Suprapubic skin (tissue), 4 donors: ENCODE measurements around the gene PLEKHG3. TPM values are rescaled to one million over a fixed set of nuclear protein-coding genes. Genes with fewer than 3 reads are reported as not detected.
"Not testable (repeated sequence)": the region's sequence is repeated elsewhere in the genome, so short reads cannot be mapped to it uniquely, and the experiment has no call there.

Experiments
- DNase-seq, 2 donors: peaks; one replicate each; pipeline ENCODE4 v3.0.0-alpha.2; 2019; ENCODE audit warnings: low spot score in 2 of 2
- H3K27ac ChIP-seq: fragments of 200-600 bp; sonication (generic); one replicate; pipeline ENCODE4 v1.5.1; 2019
- H3K27me3 ChIP-seq: fragments of 200-600 bp; sonication (generic); one replicate; pipeline ENCODE4 v1.5.1; 2019
- H3K36me3 ChIP-seq: fragments of 200-600 bp; sonication (generic); one replicate; pipeline ENCODE4 v1.5.1; 2019
- H3K4me1 ChIP-seq: fragments of 200-600 bp; sonication (generic); one replicate; pipeline ENCODE4 v1.5.1; 2019
- H3K4me3 ChIP-seq: fragments of 200-600 bp; sonication (generic); one replicate; pipeline ENCODE4 v1.5.1; 2019; ENCODE audit warnings: mild to moderate bottlenecking
- H3K9me3 ChIP-seq: fragments of 200-600 bp; sonication (generic); one replicate; pipeline ENCODE4 v1.5.1; 2019
- EP300 ChIP-seq: sonication (generic); formaldehyde crosslinking; IDR thresholded peaks from one replicate; pipeline ENCODE4 v1.6.1; 2017; ENCODE audit warnings: antibody characterized with exemption
- POLR2A ChIP-seq, 2 donors: fragments of 450-650 bp; IDR thresholded peaks; one replicate each; pipeline ENCODE4 v1.6.1; 2017; ENCODE audit warnings: antibody characterized with exemption in 2 of 2, mild to moderate bottlenecking in 2 of 2, moderate library complexity in 2 of 2
- POLR2AphosphoS5 ChIP-seq, 3 donors: sonication (generic); formaldehyde crosslinking; IDR thresholded peaks; one replicate each; pipeline ENCODE4 v1.6.1; 2017; ENCODE audit warnings: antibody characterized with exemption in 3 of 3
- WGBS: methylation state at CpG from one replicate; pipeline ENCODE4 v1.1.5; 2018; 5-methylcytosine and 5-hydroxymethylcytosine counted together
- total RNA-seq, 4 donors: library from RNA; depleted of rRNA; stranded (reverse); fragments of >200 nt; gene quantifications; one replicate each; pipeline ENCODE4 v1.1.0, GENCODE V29; 2016
- TF ChIP-seq, protein P1 (sequence below), 2 donors: fragments of 200-600 bp in 1 of 2; fragments of 450-650 bp in 1 of 2; sonication (generic) in 1 of 2; IDR thresholded peaks; one replicate each; pipeline ENCODE4 v1.5.1; 2016 to 2019; ENCODE audit warnings: antibody characterized with exemption in 2 of 2, mild to moderate bottlenecking in 1 of 2, moderate library complexity in 1 of 2

PLEKHG3 gene
- total RNA-seq, 4 donors from 2014 or later = 60.4 to 140 (median 96.5) TPM

- Histone ChIP-seq H3K9me3 (no peaks in the 10 kb centered on the region), H3K27me3 (no peaks in the 10 kb centered on the region), H3K4me3 (no peak overlapping the region), H3K36me3 (no peaks in the 10 kb centered on the region), H3K4me1 (peaks cover 32% of the 10 kb centered on the region), H3K27ac (peak overlapping the region; percentile 18)
- TF ChIP-seq POLR2A (IDR thresholded peaks at IDR 0.05) = no peak
- DNase-seq = peak in 1 of 2 donors; percentile 40
- WGBS = 54% methylated on average over 7 of the region's 7 CpGs
Observed at GRCh38 chr14:64688811-64689281, 15.4 kb upstream of the PLEKHG3 start.

DNA sequence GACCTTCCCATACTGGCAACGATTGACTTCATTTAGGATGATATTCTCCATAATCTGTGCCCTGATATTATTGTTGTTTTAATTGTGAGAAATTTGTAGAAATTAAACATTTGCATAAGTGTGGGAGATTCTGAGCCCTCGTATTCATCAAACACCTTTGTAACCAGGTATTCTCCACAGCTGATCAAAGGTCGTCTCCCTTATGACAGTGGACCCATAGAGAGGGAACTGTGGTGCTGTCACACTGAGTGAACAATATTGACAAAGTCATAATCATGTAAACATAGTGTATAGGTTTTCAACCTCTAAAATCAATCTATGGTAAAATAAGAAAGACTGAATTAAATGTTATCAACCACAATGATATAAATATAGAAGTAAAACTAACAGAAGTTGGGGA is 14.9 kb upstream of the PLEKHG3 start:
- peak overlapping the region; percentile 18 for H3K27ac ChIP-seq
- TF ChIP-seq EP300 = no peak
- H3K9me3 ChIP-seq = no peaks in the 10 kb centered on the region
- no peaks in the 10 kb centered on the region for H3K36me3 ChIP-seq
- H3K27me3 ChIP-seq = no peaks in the 10 kb centered on the region
- DNase-seq = no peak
- 54% methylated on average over 3 of the region's 3 CpGs for WGBS
- peaks cover 28% of the 10 kb centered on the region for H3K4me1 ChIP-seq
- no peak overlapping the region for H3K4me3 ChIP-seq

- H3K36me3 ChIP-seq, H3K4me3 ChIP-seq, H3K27me3 ChIP-seq, H3K27ac ChIP-seq, H3K9me3 ChIP-seq: not testable (repeated sequence)
- 91% methylated on average over 6 of the region's 6 CpGs for WGBS
- peaks cover 28% of the 10 kb centered on the region for H3K4me1 ChIP-seq
- peak in 1 of 2 donors; percentile 8 for DNase-seq
Observed at GRCh38 chr14:64690607-64691006, 13.6 kb upstream of the PLEKHG3 start.

DNA sequence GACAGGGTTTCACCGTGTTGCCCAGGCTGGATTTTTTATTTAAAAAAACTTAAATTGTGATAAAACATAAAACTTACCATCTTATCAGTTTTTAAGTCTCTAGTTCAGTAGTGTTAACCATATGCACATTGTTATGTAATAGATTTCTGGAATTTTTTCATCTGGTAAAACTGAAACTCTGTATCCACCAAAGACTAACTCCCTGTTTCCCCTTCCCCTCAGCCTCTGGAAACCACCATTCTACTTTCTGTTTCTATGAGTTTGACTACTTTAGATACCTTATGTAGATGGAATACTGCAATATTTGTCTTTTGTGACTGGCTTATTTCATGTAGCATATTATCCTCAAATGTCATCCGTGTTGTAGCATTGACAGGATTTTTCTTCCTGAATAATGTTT is 12.8 kb upstream of the PLEKHG3 start:
- Histone ChIP-seq H3K27me3 (no peaks in the 10 kb centered on the region), H3K4me1 (peaks cover 28% of the 10 kb centered on the region), H3K27ac (no peak overlapping the region), H3K36me3 (no peaks in the 10 kb centered on the region), H3K9me3 (no peaks in the 10 kb centered on the region), H3K4me3 (no peak overlapping the region)
- DNase-seq = no peak
- TF ChIP-seq, protein P1, sequence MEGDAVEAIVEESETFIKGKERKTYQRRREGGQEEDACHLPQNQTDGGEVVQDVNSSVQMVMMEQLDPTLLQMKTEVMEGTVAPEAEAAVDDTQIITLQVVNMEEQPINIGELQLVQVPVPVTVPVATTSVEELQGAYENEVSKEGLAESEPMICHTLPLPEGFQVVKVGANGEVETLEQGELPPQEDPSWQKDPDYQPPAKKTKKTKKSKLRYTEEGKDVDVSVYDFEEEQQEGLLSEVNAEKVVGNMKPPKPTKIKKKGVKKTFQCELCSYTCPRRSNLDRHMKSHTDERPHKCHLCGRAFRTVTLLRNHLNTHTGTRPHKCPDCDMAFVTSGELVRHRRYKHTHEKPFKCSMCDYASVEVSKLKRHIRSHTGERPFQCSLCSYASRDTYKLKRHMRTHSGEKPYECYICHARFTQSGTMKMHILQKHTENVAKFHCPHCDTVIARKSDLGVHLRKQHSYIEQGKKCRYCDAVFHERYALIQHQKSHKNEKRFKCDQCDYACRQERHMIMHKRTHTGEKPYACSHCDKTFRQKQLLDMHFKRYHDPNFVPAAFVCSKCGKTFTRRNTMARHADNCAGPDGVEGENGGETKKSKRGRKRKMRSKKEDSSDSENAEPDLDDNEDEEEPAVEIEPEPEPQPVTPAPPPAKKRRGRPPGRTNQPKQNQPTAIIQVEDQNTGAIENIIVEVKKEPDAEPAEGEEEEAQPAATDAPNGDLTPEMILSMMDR (IDR thresholded peaks at IDR 0.05) = no peak
- no peak for TF ChIP-seq POLR2A (IDR thresholded peaks at IDR 0.05)
- TF ChIP-seq POLR2AphosphoS5 (IDR thresholded peaks at IDR 0.05) = no peak
- TF ChIP-seq EP300 = no peak
- WGBS = 88% methylated on average over 2 of the region's 2 CpGs

DNA sequence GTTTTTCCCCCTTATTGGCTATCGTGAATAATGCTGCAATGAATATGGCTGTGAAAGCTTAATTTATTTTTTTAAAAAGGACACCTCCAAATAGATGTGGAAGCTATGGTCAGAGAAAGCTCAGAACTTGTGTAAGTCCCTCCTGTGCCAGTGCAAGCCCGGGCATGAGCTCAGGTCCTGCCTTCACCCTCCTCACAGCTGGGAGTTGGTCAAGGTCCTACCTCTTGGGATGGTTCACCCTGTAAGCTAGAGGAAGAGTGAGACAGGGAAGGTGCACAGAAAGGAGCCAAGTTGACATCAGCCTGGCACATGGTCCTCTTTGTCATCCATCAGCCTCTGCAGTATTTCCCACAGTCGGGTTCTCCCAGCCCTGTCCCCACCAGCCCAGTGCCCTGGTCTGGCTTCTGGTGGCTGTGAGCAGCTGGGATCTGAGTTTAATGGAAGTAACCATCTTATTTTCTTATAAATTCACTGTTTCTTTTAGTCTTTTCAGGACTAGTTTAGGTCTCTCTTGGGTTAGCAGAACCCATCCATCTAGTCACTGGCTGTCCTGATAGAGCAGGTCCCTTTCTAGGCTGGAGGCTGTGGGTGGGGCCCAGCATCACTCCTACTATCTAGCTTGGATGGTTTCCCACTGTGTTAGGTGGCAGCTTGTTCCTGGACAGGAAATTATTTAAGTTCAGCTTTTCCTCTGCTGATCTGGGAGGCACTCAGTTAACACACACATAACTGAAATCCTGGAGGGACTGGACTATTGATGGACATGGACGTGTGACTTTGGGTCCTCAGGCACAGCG is 11.8 kb upstream of the PLEKHG3 start:
- Histone ChIP-seq H3K4me1 (peaks cover 28% of the 10 kb centered on the region), H3K27ac (no peak overlapping the region), H3K27me3 (no peaks in the 10 kb centered on the region), H3K9me3 (no peaks in the 10 kb centered on the region), H3K4me3 (no peak overlapping the region), H3K36me3 (no peaks in the 10 kb centered on the region)
- TF ChIP-seq EP300 = no peak
- no peak for TF ChIP-seq POLR2A (IDR thresholded peaks at IDR 0.05)
- no peak for TF ChIP-seq POLR2AphosphoS5 (IDR thresholded peaks at IDR 0.05)
- TF ChIP-seq, protein P1 (IDR thresholded peaks at IDR 0.05) = no peak
- 74% methylated on average over 5 of the region's 5 CpGs for WGBS
- DNase-seq = peak; percentile 52 to 61

DNA sequence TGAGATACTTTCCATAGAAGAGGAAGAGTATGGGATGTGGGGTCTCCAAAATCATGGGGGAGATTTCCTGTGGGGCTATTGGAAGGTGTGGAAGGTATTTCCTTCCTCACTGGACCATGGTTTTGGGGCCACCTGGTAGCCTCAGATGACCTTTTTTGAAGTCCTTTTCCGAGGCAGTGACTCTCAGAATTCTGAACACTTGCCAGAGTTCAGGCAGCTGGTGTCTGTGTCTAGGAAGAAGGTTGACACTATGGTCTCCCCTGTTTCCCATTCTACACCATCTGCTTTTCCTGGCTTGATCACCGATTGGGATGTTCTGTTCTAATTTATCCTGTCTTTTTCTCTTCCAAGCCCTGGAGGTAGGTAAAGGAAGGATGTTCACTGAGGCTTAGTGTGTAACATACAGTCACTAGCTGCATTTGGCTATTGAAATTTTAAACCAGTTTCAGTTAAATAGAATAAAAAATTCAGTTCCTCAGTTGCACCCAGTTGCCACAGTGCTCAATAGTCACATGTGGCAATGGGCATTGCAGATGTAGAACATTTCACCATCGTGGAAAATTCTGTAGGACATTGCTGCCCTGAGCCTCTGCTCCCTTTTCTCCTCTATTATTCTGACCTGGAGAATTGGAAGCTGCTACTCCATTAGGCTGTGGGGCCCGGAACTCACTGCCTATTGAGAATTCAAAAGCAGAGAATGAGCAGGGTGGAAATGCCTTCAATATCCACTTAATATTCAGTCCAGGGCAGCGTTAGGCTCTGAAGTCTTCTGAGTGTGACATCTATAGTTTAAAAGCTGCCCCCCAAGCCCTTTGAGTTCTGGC is 11.0 kb upstream of the PLEKHG3 start:
- Histone ChIP-seq H3K27ac (no peak overlapping the region), H3K36me3 (no peaks in the 10 kb centered on the region), H3K27me3 (no peaks in the 10 kb centered on the region), H3K4me3 (no peak overlapping the region), H3K9me3 (no peaks in the 10 kb centered on the region), H3K4me1 (peaks cover 25% of the 10 kb centered on the region)
- DNase-seq = peak; percentile 28 to 33
- TF ChIP-seq, protein P1 (IDR thresholded peaks at IDR 0.05) = no peak
- TF ChIP-seq POLR2AphosphoS5 (IDR thresholded peaks at IDR 0.05) = no peak
- no peak for TF ChIP-seq EP300
- TF ChIP-seq POLR2A (IDR thresholded peaks at IDR 0.05) = no peak
- WGBS = 62% methylated on average over 5 of the region's 5 CpGs
